Astrocyte (in vitro differentiated cells and primary cell): ENCODE results near the gene CADM4.

Source experiments
- EZH2 ChIP-seq: IDR thresholded peaks from 2 replicates; pipeline ENCODE4 v1.6.1; 2012; ENCODE audit warnings: mild to moderate bottlenecking, low read length, inconsistent platforms; ENCODE audit not compliant: insufficient read depth
- TF ChIP-seq, protein P1 (sequence below): IDR thresholded peaks from 2 replicates; pipeline ENCODE4 v1.5.1; 2011; ENCODE audit warnings: low read depth, mild to moderate bottlenecking, inconsistent platforms, low read length, moderate library complexity; ENCODE audit not compliant: insufficient read depth

DNA sequence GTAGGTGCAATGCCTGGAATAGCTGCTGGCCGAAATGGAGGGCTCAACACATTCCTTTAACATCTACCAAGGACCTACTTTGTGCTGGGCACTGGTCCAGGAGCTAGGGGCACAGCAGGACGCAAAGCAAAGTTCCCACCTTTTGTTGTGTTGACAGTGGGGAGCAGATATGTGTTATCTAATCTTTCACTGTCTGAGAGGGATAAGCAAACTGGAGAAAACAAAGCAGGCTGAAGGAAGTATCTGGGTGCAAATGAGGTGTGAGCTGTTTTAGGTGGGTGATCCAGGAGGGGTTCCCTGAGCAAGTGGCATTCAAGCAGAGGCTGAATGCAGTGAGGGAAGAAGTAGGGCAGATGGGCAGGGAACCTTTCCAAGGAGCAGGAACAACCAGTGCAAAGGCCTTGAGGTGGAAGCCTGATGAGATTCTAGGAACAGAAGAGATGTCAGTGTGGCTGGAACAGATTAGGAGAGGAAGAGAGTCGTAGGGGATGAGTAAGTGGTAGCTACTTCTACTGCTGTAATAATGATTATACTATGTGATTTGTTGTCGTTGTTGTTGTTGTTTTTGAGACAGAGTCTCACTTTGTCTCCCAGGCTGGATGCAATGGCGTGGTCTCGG is 32.5 kb upstream of the CADM4 start:
- TF ChIP-seq, protein P1, sequence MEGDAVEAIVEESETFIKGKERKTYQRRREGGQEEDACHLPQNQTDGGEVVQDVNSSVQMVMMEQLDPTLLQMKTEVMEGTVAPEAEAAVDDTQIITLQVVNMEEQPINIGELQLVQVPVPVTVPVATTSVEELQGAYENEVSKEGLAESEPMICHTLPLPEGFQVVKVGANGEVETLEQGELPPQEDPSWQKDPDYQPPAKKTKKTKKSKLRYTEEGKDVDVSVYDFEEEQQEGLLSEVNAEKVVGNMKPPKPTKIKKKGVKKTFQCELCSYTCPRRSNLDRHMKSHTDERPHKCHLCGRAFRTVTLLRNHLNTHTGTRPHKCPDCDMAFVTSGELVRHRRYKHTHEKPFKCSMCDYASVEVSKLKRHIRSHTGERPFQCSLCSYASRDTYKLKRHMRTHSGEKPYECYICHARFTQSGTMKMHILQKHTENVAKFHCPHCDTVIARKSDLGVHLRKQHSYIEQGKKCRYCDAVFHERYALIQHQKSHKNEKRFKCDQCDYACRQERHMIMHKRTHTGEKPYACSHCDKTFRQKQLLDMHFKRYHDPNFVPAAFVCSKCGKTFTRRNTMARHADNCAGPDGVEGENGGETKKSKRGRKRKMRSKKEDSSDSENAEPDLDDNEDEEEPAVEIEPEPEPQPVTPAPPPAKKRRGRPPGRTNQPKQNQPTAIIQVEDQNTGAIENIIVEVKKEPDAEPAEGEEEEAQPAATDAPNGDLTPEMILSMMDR: no peak
- TF ChIP-seq EZH2: no peak
